OCI-LY1 (cell line): ENCODE results near the gene HORMAD2.

Experiments used
- H2AFZ ChIP-seq: fragments of 200-600 bp; sonication (generic), shearing (Covaris generic); 2 replicates; pipeline ENCODE4 v1.6.0; 2014; ENCODE audit warnings: antibody characterized with exemption, mild to moderate bottlenecking, low read length
- H3F3A ChIP-seq: fragments of 200-600 bp; sonication (generic), shearing (Covaris generic); 2 replicates; pipeline ENCODE4 v1.6.0; 2014; ENCODE audit warnings: mild to moderate bottlenecking, antibody characterized with exemption, low read length, moderate library complexity; ENCODE audit not compliant: insufficient read depth
- H3K27ac ChIP-seq: fragments of 200-600 bp; sonication (generic); 2 replicates; pipeline ENCODE4 v1.5.1; 2014; ENCODE audit warnings: low read length, mixed run types, mild to moderate bottlenecking, low read depth; ENCODE audit not compliant: poor library complexity, severe bottlenecking
- H3K27me3 ChIP-seq: fragments of 200-600 bp; sonication (generic); 2 replicates; pipeline ENCODE4 v1.6.0; 2014; ENCODE audit warnings: antibody characterized with exemption, mild to moderate bottlenecking, low read length, moderate library complexity; ENCODE audit not compliant: insufficient read depth
- H3K36me3 ChIP-seq: fragments of 200-600 bp; sonication (generic); 2 replicates; pipeline ENCODE4 v1.6.1; 2014; ENCODE audit warnings: mild to moderate bottlenecking, antibody characterized with exemption, low read length, moderate library complexity, mixed read lengths; ENCODE audit not compliant: insufficient read depth
- H3K4me1 ChIP-seq: fragments of 200-600 bp; sonication (generic); 2 replicates; pipeline ENCODE4 v1.5.1; 2014; ENCODE audit warnings: mild to moderate bottlenecking, low read length, moderate library complexity; ENCODE audit not compliant: insufficient read depth, severe bottlenecking
- H3K4me2 ChIP-seq: fragments of 200-600 bp; sonication (generic), shearing (Covaris generic); 2 replicates; pipeline ENCODE4 v1.6.1; 2014; ENCODE audit warnings: low read length
- H3K4me3 ChIP-seq: fragments of 200-600 bp; sonication (generic); 2 replicates; pipeline ENCODE4 v1.5.1; 2014; ENCODE audit warnings: low read length, low read depth, mild to moderate bottlenecking, mixed read lengths; ENCODE audit not compliant: poor library complexity, severe bottlenecking
- H3K79me2 ChIP-seq: fragments of 200-600 bp; shearing (Covaris generic); 2 replicates; pipeline ENCODE4 v1.6.1; 2016; ENCODE audit warnings: mixed run types, low read length, mixed read lengths; ENCODE audit not compliant: insufficient read depth
- H3K9ac ChIP-seq: fragments of 200-600 bp; sonication (generic), shearing (Covaris generic); 2 replicates; pipeline ENCODE4 v1.6.1; 2014; ENCODE audit warnings: mild to moderate bottlenecking, low read length, mixed read lengths
- H3K9me2 ChIP-seq: fragments of 200-600 bp; sonication (generic), shearing (Covaris generic); 2 replicates; pipeline ENCODE4 v1.6.1; 2014; ENCODE audit warnings: low read depth, mild to moderate bottlenecking, low read length, mixed read lengths
- H3K9me3 ChIP-seq: fragments of 200-600 bp; shearing (Covaris generic); 2 replicates; pipeline ENCODE4 v1.6.1; 2014; ENCODE audit warnings: low read length, mixed read lengths
- H4K20me1 ChIP-seq: fragments of 200-600 bp; sonication (generic), shearing (Covaris generic); 2 replicates; pipeline ENCODE4 v1.6.0; 2016; ENCODE audit warnings: mild to moderate bottlenecking, low read length; ENCODE audit not compliant: insufficient read depth
- EZH2 ChIP-seq: fragments of 200-600 bp; sonication (generic), shearing (Covaris generic); IDR thresholded peaks from 2 replicates; pipeline ENCODE4 v1.8.0; 2017; ENCODE audit warnings: borderline replicate concordance, mixed run types, mild to moderate bottlenecking, antibody characterized with exemption, low read length, moderate library complexity, mixed read lengths
- TF ChIP-seq, protein P1 (sequence below): fragments of 200-600 bp; sonication (generic), shearing (Covaris generic); IDR thresholded peaks from 2 replicates; pipeline ENCODE4 v1.5.1; 2017; ENCODE audit warnings: mild to moderate bottlenecking, antibody characterized with exemption, low read length, moderate library complexity, mixed read lengths

The HORMAD2 gene

GRCh38 chr22:30158277-30158676 lies 78.0 kb downstream of the HORMAD2 start:
- H3K9me2 ChIP-seq: no peaks in the 10 kb centered on the region
- no peaks in the 10 kb centered on the region for H4K20me1 ChIP-seq
- H3K27me3 ChIP-seq: no peaks in the 10 kb centered on the region
- no peak overlapping the region for H3K4me3 ChIP-seq
- no peak overlapping the region for H3K27ac ChIP-seq
- no peaks in the 10 kb centered on the region for H3F3A ChIP-seq
- no peaks in the 10 kb centered on the region for H3K4me1 ChIP-seq
- H3K36me3 ChIP-seq: no peaks in the 10 kb centered on the region
- H3K9me3 ChIP-seq: no peaks in the 10 kb centered on the region
- no peak overlapping the region for H3K9ac ChIP-seq
- TF ChIP-seq, protein P1, sequence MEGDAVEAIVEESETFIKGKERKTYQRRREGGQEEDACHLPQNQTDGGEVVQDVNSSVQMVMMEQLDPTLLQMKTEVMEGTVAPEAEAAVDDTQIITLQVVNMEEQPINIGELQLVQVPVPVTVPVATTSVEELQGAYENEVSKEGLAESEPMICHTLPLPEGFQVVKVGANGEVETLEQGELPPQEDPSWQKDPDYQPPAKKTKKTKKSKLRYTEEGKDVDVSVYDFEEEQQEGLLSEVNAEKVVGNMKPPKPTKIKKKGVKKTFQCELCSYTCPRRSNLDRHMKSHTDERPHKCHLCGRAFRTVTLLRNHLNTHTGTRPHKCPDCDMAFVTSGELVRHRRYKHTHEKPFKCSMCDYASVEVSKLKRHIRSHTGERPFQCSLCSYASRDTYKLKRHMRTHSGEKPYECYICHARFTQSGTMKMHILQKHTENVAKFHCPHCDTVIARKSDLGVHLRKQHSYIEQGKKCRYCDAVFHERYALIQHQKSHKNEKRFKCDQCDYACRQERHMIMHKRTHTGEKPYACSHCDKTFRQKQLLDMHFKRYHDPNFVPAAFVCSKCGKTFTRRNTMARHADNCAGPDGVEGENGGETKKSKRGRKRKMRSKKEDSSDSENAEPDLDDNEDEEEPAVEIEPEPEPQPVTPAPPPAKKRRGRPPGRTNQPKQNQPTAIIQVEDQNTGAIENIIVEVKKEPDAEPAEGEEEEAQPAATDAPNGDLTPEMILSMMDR: no peak
- no peak for TF ChIP-seq EZH2
- H3K79me2 ChIP-seq: no peaks in the 10 kb centered on the region
- H3K4me2 ChIP-seq: no peak overlapping the region
- H2AFZ ChIP-seq: no peak overlapping the region

DNA sequence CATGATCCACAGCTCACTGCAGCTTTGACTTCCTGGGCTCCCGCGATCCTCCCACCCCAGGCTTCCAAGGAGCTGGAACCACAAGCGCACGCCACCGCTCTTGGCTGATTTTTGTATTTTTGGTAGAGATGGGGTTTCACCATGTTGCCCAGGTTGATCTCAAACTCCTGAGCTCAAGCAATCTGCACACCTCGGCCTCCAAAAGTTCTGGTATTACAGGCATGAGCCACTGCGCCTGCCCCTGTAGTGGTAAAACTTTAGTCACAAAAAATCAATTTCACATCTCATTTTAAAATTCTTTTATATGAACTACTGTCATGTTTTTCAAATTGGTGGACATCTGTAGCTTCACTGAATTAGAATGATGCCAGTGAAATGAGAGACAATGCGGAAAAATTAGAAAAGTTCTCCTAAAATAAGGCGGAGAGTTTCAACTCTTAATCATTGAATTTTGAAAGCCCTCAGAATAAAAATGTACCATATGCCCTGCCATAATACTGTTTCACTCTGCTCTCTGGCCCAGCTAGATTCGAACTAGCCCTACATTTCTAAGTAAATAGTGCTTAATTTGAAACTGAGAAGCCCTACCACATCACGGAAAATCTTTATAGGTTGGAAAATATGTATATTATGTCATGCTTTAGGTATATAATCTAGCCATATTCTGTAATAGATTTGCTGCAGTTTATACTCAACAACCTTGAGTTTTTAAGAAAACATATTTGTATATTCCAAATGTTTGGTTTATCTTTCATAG lies 78.7 kb downstream of the HORMAD2 start:
- H3K27ac ChIP-seq: no peak overlapping the region
- no peaks in the 10 kb centered on the region for H3K79me2 ChIP-seq
- H3K27me3 ChIP-seq: no peaks in the 10 kb centered on the region
- no peaks in the 10 kb centered on the region for H4K20me1 ChIP-seq
- H3K4me2 ChIP-seq: no peak overlapping the region
- no peak for TF ChIP-seq EZH2
- TF ChIP-seq, protein P1: no peak
- no peak overlapping the region for H3K9ac ChIP-seq
- H3K9me3 ChIP-seq: no peaks in the 10 kb centered on the region
- H3K36me3 ChIP-seq: no peaks in the 10 kb centered on the region
- no peaks in the 10 kb centered on the region for H3K4me1 ChIP-seq
- no peaks in the 10 kb centered on the region for H3K9me2 ChIP-seq
- H3K4me3 ChIP-seq: no peak overlapping the region
- H2AFZ ChIP-seq: no peak overlapping the region
- no peaks in the 10 kb centered on the region for H3F3A ChIP-seq

DNA sequence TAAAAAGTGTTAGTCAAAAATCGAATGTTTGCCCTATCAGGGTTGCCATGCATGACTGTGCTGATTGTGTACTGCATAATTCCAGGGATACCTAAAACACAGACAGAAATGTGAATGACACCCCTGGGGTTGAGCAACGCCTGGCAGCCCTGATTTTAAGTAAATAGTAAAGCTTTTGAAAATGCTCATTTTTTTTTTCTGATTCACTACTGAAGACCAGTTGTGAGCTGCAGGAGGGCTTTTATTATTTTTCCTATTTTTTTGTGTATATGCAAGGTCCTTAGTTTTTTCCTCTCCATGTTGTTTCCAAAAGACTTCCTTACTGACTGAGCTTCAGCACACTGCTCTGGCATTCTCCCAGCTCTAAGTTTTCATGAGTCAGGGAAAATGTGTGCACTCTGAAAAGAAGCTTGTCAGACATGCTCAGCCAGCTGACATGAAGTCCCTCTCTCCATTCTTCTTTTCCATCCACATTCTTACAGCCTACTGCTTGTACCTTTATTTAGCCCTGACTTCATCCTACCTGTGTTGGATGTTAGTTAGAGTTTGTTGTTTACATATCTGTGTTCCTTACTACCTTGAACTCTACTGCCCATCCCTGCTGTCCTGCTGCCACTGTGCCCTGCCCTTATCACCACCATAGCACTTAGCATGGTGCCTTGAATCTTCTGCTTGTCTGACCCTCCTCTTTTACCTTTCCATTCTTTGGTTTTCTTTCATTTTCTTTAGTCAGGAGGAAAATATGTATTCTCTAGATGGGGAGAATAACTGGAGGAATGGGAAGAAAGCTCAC lies 79.5 kb downstream of the HORMAD2 start:
- Histone ChIP-seq H3K9me2 (no peaks in the 10 kb centered on the region), H3K9me3 (no peaks in the 10 kb centered on the region), H2AFZ (no peak overlapping the region), H4K20me1 (no peaks in the 10 kb centered on the region), H3K27me3 (no peaks in the 10 kb centered on the region), H3K9ac (no peak overlapping the region), H3F3A (no peaks in the 10 kb centered on the region), H3K4me1 (no peaks in the 10 kb centered on the region), H3K4me2 (no peak overlapping the region), H3K79me2 (no peaks in the 10 kb centered on the region), H3K4me3 (no peak overlapping the region), H3K36me3 (no peaks in the 10 kb centered on the region), H3K27ac (no peak overlapping the region)
- no peak for TF ChIP-seq EZH2
- TF ChIP-seq, protein P1: no peak
